Measurements from ENCODE around the gene CYRIA. TPM values are rescaled to one million over a fixed set of nuclear protein-coding genes. Genes with fewer than 3 reads are reported as not detected.

Gene CYRIA
- 4.6 TPM for total RNA-seq
- long read RNA-seq, full-length matches to known transcripts = 4 of 4 reads
- long read RNA-seq, partial matches to known transcripts = 0 of 4 reads
- long read RNA-seq, other reads (novel, unspliced or antisense) = 0 of 4 reads

DNA sequence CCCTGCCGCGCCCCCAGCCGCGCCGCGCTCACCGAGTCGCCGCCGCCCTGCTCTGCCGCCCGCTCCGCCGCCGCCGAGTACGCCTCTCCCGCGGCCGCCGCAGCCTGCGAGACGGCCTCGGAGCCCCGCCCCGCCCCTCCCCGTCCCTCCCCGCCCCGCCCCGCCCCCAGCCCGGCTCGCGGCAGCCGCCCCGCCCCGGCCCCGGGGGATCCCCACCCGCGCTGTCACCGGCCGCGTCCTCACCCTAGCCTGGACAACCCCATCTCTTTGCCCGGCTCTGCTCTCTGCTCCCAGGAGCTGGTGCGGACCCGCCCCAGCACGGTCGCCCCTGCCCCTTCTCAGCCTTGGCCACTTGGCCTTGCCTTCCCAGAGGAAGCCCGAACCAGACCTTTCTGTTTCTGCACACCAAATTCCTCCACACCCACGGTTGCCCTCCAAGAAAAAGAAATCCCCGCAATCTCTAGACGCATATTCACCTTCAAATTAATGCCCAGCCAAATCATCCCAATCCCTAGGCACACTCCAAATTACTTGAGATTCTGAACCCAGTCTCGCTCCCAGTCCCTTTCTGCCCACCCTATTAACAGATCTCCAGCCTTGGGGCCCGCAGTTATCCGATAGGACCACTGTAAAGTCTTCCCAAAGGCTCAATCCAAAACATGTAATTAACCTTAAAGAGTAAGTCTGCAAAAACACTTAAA, at the start of gene CYRIA:
CYRIA (minus strand) TSS at position 87 of the 701 bp plus-strand sequence. CDS start 77,715 bp downstream, outside the sequence.
- ATAC-seq (peak; percentile 85), DNase-seq (peak; percentile 84)
- intact Hi-C loops (cut with micrococcal nuclease) = no loop called here

DNA sequence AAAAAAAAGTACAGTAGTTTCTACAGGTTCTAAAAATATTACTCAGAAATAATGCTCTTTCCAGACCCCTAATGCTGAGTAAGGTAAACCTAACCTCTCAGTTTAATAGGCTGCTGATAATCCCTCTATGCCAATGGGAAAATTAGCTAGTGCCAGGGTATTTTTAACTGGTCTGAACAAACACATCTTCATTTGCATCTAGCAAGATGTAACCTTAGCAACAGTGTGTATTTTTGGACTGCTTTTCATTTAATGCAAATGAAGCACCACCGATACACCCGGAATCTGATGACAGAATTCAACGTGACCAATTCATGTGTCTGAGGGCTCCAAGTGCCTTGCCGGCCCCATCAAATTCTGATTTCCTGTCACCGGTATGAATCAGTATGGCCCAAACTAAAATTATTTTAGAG, 47.4 kb upstream of the CYRIA start:
- ATAC-seq (no peak), DNase-seq (no peak)
- intact Hi-C loops (cut with micrococcal nuclease) = no loop called here

DNA sequence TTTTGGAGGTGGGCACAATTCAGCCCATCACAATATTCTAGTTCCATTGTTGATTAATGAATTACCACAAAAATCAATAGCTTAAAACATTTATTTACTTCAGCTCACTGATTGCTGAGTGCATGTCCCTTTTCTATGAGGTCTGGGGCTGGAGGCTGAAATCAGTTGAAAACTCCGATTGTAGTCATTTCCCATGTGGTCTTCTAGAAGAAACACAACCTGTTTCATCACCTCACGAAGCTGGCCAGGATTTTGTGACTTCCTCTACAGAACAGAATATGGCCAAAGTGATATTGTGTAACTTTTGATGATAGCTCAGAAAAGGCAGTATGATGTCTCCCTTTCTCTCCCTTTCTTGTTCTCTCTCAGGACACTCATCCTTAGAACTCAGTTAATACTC, 44.1 kb upstream of the CYRIA start:
- no peak for DNase-seq
- intact Hi-C loops (cut with micrococcal nuclease) = no loop called here
- ATAC-seq = no peak

DNA sequence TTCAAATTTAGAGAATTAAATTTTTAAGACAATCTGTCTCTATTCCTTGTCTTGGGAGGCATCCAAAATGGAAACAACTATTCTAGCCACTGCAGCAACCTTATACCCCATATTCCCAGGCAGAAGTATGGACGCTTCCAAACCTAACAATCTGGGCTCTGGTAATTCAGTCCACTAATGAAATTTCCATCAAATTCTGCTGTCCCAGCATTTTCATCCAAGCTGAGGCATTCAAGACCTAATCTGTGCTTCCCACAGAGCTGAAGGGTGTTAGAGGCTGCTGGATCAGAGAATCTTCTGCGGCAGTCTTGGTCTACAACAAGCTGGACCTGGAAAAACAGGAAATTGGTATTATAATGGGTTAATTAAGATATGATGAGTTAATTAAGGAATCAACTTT, 42.5 kb upstream of the CYRIA start:
- intact Hi-C loops (cut with micrococcal nuclease) = no loop called here
- DNase-seq = no peak
- ATAC-seq = no peak

DNA sequence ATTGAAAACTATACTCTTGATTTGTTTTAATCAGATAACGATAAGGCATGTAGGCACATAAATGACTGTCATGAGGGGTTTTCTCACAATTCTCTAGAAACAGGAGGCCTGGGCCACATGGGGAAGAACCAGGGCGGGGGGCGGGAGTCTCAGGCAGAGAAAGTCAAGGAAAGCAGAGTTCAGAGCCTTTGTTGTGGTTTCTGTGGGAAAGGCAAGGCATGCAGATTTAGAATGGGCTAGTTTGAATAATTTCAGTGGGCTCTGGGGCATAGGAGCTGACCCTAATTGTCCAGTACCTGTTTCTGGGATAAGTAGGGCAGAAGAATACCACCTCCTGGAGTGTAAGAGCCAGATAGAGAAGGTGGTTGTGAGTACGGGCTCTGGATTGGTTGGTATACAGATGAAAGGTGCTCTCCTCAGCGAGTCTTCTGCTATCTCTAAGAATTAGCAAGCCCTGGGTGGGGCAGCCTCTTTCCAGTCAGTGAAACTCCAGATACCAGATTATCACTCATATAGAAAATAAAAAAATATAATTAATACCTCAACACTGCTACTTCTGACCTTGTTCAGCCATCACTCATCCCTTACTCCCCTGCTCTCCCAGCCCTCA, 41.5 kb upstream of the CYRIA start:
- ATAC-seq (no peak), DNase-seq (no peak)
- intact Hi-C loops (cut with micrococcal nuclease) = no loop called here

DNA sequence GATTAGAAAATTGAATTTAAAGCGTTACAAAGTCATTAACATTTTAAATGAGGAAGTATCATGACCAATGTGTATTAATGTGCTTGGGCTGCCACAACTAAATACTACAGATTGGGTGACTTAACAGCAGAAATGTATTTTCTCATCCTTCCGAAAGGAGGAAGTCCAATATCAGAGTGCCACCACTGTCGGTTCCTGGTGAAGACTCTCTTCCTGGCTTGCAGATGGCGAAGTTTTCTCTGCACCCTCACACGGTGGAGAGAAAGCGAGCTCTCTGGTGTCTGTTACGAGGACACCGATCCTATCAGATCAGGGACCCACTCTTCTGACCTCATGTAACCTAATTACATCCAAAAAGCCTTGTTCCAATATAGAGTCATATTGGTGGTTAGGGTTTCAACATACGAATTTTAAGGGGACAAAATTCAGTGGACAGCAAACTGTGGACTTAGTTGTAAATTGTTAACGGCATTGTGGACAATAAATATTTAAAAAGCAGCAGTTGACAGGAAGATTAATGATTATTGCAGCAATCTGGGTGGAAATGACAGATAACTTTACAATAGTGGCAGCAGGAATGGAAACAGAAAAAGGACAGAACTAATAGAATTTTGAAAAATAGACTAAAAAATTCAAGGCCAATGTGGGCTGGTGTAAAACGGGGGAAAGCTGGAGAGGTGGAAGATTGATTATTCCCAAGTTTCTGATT, 35.1 kb upstream of the CYRIA start:
- no peak for ATAC-seq
- intact Hi-C loops (cut with micrococcal nuclease) = no loop called here
- no peak for DNase-seq

DNA sequence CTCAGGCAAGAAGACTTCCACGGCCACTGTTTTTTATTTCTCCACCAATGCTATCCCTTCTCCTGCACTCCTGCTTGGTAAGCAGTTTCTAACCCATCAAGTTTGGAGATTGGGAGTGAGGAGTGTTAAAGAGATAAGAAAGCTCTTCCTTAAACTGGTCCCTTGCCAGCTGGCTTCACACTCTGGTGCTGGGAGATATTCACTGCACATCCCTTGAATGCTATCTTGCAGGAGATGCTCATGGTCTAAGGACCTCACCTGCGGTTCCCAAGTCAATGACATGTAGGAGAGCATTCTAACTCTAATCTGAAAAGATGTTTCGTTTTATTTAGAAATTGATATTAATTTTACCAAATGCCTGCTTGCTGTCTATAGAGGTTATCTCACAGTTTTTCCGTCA, 28.2 kb upstream of the CYRIA start:
- ATAC-seq = no peak
- intact Hi-C loops (cut with micrococcal nuclease) = no loop called here

GRCh38 chr2:16691261-16691660, 25.6 kb upstream of the CYRIA start:
- intact Hi-C loops (cut with micrococcal nuclease) = no loop called here
- ATAC-seq (no peak), DNase-seq (no peak)

More for the DNA sequence above, 28.2 kb upstream of the CYRIA start:
- DNase-seq = no peak

DNA sequence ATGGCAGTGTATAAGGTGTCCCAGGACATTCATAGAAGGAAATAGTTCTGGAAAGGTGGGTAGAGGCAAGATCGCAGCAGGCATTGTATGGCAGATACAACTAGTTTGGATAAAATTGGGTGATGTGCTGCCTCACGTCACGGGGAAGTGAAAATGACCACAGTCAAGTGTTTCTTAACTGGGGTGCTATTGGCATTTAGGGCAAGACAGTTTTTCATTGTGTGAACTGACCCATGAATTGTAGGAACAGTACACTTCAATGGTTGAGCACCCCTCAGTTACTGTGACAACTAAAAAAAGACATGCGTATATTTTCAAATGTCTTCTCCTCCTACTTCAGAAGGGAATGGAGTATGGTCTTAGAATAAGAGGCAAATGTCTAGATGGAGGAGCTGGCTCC, 22.3 kb upstream of the CYRIA start:
- DNase-seq (no peak), ATAC-seq (no peak)
- intact Hi-C loops (cut with micrococcal nuclease) = no loop called here

- intact Hi-C loops (cut with micrococcal nuclease) = no loop called here
- DNase-seq = peak; percentile 42
- ATAC-seq = peak; percentile 91
Observed at GRCh38 chr2:16687222-16687621, 21.6 kb upstream of the CYRIA start.

DNA sequence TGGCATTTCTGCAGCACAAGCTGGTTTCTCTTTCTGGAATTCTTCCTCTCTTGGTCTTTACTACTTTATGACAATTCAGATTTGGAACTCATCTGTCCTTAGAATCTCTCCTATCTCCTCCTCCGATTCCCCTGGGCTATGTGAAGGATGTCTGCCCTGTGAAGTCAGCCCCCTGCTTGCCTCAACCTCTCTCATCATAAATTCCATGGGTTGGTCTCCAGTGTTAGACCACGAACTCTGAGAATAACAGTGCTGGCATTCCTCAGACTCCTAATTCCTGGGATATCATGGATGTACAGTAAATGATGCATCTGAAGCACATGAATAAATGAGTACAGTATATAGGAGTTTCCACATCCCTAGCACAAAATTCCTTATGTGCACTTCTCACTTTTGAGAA, 21.0 kb upstream of the CYRIA start:
- intact Hi-C loops (cut with micrococcal nuclease) = no loop called here
- ATAC-seq = no peak
- no peak for DNase-seq

DNA sequence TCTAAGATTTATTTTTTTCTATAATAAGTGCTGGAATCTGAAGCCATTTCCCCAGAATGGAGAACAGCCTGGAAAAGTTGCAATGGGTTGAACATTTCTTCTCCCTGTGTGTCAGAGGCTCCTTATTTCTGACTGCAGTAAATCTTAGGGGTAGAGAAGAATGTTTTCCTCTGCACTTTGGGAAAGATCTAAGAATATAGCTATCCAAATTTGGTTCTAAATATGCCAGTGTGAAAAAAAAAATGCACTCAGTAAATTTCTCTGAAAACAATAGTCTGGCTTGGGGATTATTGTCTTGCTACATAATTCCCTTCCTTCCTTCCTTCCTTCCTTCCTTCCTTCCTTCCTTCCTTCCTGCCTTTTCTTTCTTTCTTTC, 19.7 kb upstream of the CYRIA start:
- ATAC-seq (no peak), DNase-seq (no peak)
- intact Hi-C loops (cut with micrococcal nuclease) = no loop called here

GRCh38 chr2:16684676-16685339, 19.2 kb upstream of the CYRIA start:
- DNase-seq (no peak), ATAC-seq (no peak)
- intact Hi-C loops (cut with micrococcal nuclease) = no loop called here

- no peak for DNase-seq
- intact Hi-C loops (cut with micrococcal nuclease) = no loop called here
- ATAC-seq = no peak
Observed at GRCh38 chr2:16683576-16683975, 17.9 kb upstream of the CYRIA start.

GRCh38 chr2:16682431-16683118, 16.9 kb upstream of the CYRIA start:
- intact Hi-C loops (cut with micrococcal nuclease) = no loop called here
- ATAC-seq (peak; percentile 58), DNase-seq (no peak)

DNA sequence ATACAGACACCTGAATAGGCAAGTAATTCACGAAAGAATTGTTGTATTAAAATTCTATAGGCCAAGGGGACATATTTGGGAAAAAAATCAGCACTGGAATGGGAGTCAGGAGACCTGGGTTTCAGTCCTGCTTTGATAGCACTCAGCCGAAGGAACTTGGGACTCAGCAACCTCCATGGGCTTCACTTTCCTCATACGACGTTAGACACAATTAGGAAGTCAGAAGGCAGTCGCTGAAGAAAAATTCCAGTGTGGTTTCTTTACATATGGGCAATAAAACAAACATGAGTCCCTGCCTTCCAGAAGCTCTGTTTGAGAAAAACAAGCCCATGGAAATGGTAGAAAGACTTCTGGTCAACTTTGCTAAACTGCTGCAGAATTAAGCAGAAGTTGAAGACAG, 15.1 kb upstream of the CYRIA start:
- intact Hi-C loops (cut with micrococcal nuclease) = no loop called here
- DNase-seq (no peak), ATAC-seq (no peak)

GRCh38 chr2:16680304-16680703, 14.7 kb upstream of the CYRIA start:
- ATAC-seq = no peak
- DNase-seq = no peak
- intact Hi-C loops (cut with micrococcal nuclease) = no loop called here

GRCh38 chr2:16678964-16679363, 13.3 kb upstream of the CYRIA start:
- ATAC-seq (no peak), DNase-seq (no peak)
- intact Hi-C loops (cut with micrococcal nuclease) = no loop called here

DNA sequence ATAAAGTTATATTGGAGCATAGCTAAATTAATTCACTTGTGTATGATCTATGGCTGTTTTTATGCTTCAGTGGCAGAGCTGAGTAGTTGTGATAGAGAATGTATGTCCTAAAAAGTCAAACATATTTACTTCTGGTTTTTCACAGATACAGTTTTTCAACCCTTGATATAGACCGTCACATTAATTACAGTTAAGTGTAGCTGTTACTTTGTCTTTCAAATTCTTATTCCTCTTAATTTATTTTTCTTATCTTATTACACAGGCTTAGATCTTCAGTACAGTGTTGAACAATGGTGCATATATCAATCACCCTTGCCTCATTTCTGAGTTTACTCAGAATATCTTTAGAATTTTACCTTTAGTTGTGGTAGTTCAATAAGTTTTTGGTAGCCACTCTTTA, 12.2 kb upstream of the CYRIA start:
- no peak for ATAC-seq

More for the DNA sequence above, 12.2 kb upstream of the CYRIA start:
- intact Hi-C loops (cut with micrococcal nuclease) = no loop called here
- DNase-seq = no peak
